Fibroblast of mammary gland (primary cell): Measurements from ENCODE around the gene SOS2.
"Not testable (repeated sequence)": the region's sequence is repeated elsewhere in the genome, so short reads cannot be mapped to it uniquely, and the experiment has no call there.

Experiments used
- DNase-seq: peaks from one replicate; pipeline ENCODE4 v3.0.0-alpha.2; 2010; ENCODE audit warnings: low read depth
- H3K4me3 ChIP-seq: 2 replicates; pipeline ENCODE4 v1.5.1; 2011; ENCODE audit warnings: low read depth, mild to moderate bottlenecking, low read length, moderate library complexity; ENCODE audit not compliant: control insufficient read depth
- TF ChIP-seq, protein P1 (sequence below): conservative IDR thresholded peaks from 2 replicates; pipeline ENCODE4 v1.5.1; 2011; ENCODE audit warnings: low read depth, low read length, inconsistent platforms; ENCODE audit not compliant: control insufficient read depth, insufficient read depth

Gene SOS2

GRCh38 chr14:50085570-50086320 is 145.6 kb downstream of the SOS2 start:
- H3K4me3 ChIP-seq: no peak overlapping the region
- DNase-seq: peak; percentile 74
- TF ChIP-seq, protein P1, sequence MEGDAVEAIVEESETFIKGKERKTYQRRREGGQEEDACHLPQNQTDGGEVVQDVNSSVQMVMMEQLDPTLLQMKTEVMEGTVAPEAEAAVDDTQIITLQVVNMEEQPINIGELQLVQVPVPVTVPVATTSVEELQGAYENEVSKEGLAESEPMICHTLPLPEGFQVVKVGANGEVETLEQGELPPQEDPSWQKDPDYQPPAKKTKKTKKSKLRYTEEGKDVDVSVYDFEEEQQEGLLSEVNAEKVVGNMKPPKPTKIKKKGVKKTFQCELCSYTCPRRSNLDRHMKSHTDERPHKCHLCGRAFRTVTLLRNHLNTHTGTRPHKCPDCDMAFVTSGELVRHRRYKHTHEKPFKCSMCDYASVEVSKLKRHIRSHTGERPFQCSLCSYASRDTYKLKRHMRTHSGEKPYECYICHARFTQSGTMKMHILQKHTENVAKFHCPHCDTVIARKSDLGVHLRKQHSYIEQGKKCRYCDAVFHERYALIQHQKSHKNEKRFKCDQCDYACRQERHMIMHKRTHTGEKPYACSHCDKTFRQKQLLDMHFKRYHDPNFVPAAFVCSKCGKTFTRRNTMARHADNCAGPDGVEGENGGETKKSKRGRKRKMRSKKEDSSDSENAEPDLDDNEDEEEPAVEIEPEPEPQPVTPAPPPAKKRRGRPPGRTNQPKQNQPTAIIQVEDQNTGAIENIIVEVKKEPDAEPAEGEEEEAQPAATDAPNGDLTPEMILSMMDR: no peak

DNA sequence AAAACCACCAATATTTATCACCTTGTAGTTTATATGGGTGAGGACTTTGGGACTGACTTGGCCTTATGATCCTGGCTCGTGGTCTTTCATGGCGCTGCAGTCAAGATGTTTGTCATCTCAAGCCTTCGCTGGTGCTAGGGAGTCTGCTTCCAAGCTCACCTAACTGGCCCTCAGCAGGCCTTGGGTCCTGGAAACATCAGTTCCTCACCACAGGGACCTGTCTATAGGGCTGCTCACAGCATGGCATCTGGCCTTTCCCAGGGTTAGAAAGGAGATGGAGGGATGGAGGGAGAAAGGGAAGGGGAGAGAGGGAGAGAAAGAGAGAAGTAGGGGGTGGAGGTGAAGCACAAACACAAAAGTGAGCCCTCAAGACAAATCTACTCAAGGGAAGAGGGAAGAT is 146.7 kb downstream of the SOS2 start:
- DNase-seq: no peak
- TF ChIP-seq, protein P1: no peak
- no peak overlapping the region for H3K4me3 ChIP-seq

DNA sequence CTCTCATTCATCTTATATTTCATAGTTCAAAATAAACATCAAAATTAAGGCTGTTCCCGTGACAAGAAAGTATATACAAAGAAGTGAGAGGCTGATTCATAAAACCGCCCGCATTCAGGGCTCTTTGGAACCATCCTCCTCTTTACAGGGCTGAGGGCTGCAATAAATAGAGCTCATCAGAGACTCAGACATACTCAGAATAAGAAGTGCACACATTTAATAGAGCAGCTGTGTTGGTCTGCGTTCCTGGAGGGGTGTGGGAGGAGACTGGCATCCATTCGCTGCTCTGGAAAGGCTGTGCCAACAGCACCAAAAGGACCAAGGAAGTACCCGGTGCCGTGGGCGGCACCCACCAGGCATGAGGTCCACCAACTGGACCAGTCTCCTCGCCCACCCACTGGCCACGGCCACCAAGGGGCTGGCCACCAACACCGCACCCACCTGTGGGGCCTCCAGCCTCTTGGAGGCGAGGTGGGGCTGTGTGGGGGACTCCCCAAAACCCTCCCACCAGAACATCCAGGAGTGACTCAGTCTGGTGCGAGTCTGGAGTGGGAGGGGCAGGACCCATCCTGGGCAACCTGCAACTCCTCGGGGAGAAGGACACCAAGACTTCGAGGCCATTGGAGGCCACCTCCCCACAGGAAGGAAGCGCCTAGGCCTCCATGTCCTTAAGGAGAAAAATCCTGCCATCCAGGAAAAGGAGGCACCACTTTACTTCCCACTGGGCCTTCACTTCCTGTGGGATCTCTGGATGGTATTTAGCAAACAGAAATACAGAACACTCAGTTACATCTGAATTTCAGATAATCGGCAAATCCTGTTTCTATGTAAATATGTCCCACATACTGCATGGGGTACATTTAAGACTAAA is 147.7 kb downstream of the SOS2 start:
- TF ChIP-seq, protein P1: no peak
- H3K4me3 ChIP-seq: no peak overlapping the region
- DNase-seq: no peak

GRCh38 chr14:50082784-50083466 is 148.5 kb downstream of the SOS2 start:
- DNase-seq: peak; percentile 51
- TF ChIP-seq, protein P1: no peak
- H3K4me3 ChIP-seq: no peak overlapping the region

- no peak for DNase-seq
- TF ChIP-seq, protein P1: no peak
- H3K4me3 ChIP-seq: no peak overlapping the region
Measured at GRCh38 chr14:50082308-50082742, 149.1 kb downstream of the SOS2 start.

DNA sequence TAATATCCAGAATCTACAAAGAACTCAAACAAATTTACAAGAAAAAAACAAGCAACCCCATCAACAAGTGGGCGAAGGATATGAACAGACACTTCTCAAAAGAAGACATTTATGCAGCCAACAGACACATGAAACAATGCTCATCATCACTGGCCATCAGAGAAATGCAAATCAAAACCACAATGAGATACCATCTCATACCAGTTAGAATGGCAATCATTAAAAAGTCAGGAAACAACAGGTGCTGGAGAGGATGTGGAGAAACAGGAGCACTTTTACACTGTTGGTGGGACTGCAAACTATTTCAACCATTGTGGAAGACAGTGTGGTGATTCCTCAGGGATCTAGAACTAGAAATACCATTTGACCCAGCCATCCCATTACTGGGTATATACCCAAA is 152.3 kb downstream of the SOS2 start:
- DNase-seq: not testable (repeated sequence)

DNA sequence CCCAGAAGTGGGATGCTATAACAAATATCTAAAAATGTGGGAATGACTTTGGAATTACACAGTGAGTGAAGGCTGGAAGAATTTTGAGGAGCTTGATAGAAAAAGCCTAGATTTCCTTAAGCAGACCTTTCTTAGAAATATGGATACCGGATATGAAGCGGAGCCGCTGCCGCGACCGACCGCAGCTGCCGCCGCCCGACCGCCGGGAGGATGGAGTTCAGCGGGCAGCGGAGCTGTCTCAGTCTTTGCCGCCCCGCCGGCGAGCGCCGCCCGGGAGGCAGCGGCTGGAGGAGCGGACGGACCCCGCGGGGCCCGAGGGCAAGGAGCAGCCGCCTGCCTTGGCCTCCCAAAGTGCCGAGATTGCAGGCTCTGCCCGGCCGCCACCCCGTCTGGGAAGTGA is 157.7 kb downstream of the SOS2 start:
- not testable (repeated sequence) for DNase-seq

More for the DNA sequence above, 152.3 kb downstream of the SOS2 start:
- H3K4me3 ChIP-seq: not testable (repeated sequence)

More for the DNA sequence above, 157.7 kb downstream of the SOS2 start:
- not testable (repeated sequence) for H3K4me3 ChIP-seq
